Ovary (tissue), 9 donors: ENCODE measurements around the gene KRT39. TPM values are rescaled to one million over a fixed set of nuclear protein-coding genes. Genes with fewer than 3 reads are reported as not detected.

Experiments used
- DNase-seq, 5 donors: peaks; one replicate each; pipeline ENCODE4 v3.0.0-alpha.2; 2019 to 2020
- H3K27ac ChIP-seq, 2 donors: fragments of 200-600 bp; one replicate each; pipeline versions ENCODE4 v1.5.1 to v1.8.0; 2019 to 2022
- H3K27me3 ChIP-seq: fragments of 200-600 bp; one replicate; pipeline ENCODE4 v1.8.0; 2022
- H3K36me3 ChIP-seq: fragments of 200-600 bp; sonication (generic); one replicate; pipeline ENCODE4 v1.5.1; 2019
- H3K4me1 ChIP-seq: one replicate; pipeline ENCODE4 v1.8.1; 2013; ENCODE audit warnings: mild to moderate bottlenecking, moderate library complexity; ENCODE audit not compliant: insufficient read depth
- H3K4me3 ChIP-seq: fragments of 200-600 bp; sonication (generic); one replicate; pipeline ENCODE4 v1.5.1; 2017
- H3K9me3 ChIP-seq, 2 donors: fragments of 200-600 bp in 1 of 2; sonication (generic) in 1 of 2; one replicate each; pipeline versions ENCODE4 v1.5.1 to v1.8.1; 2013 to 2019; ENCODE audit warnings: mild to moderate bottlenecking in 1 of 2, moderate library complexity in 1 of 2
- CTCF ChIP-seq, 3 donors: fragments of 450-650 bp in 2 of 3; fragments of 200-600 bp in 1 of 3; IDR thresholded peaks; one replicate each; pipeline versions ENCODE4 v1.5.1 to v1.8.0; 2016 to 2022; ENCODE audit warnings: antibody characterized with exemption in 3 of 3, mild to moderate bottlenecking in 1 of 3
- EP300 ChIP-seq: sonication (generic); formaldehyde crosslinking; IDR thresholded peaks from one replicate; pipeline ENCODE4 v1.6.1; 2017; ENCODE audit warnings: antibody characterized with exemption
- POLR2A ChIP-seq: fragments of 450-650 bp; IDR thresholded peaks from one replicate; pipeline ENCODE4 v1.6.1; 2017; ENCODE audit warnings: antibody characterized with exemption, mild to moderate bottlenecking, moderate library complexity
- WGBS, 3 donors: extraction: QIAGEN DNeasy Blood & Tissue Kit in 1 of 3; methylation state at CpG; one replicate each; pipeline versions ENCODE4 v1.1.5 to v1.1.7; 2013 to 2017; 5-methylcytosine and 5-hydroxymethylcytosine counted together
- intact Hi-C, 4 donors: fragments of 100-400 bp; cut with DNase I; formaldehyde crosslinking; loops; one replicate each; pipeline versions ENCODE4 v1.11.0 to v1.15.1; 2022 to 2023
- polyA plus RNA-seq, 2 donors: library from polyadenylated mRNA; stranded (reverse); fragments of 200-250 nt in 1 of 2; fragments of 350-450 nt in 1 of 2; fragmentation: Illumina TruSeq in 1 of 2; extraction: RNeasy Lipid Tissue Mini Kit (QIAGEN cat#74804) in 1 of 2; gene quantifications; one replicate each; pipeline ENCODE4 v1.2.3, GENCODE V29; 2013 to 2014
- total RNA-seq, 7 donors: library from RNA; depleted of rRNA in 2 of 7; stranded (reverse); fragments of >200 nt in 2 of 7; fragmentation: NEBNext Ultra II Directional in 3 of 7; extraction: Animal tissue kit (Norgen Biotek cat#: 25700) in 3 of 7; gene quantifications; one replicate each; pipeline versions ENCODE4 v1.1.0 to v1.2.4, GENCODE V29; 2016 to 2023
- donor health status: DM: no; HTN: no; CAD: no; lungs with moderate emphysema.
- donor health status: DM: no; HTN: no; CAD: no.
- donor health status: Bipolar disorder and iron deficiency.
- donor health status: DM: yes; HTN: yes; CAD: no.
- donor health status: DM: no; HTN: no; CAD: no.
- donor health status: DM: yes; HTN: yes; CAD: no.

The KRT39 gene
- total and polyA plus RNA-seq, 9 donors: 0.69 TPM; not detected in 8

GRCh38 chr17:40975516-40975915 is 8.8 kb upstream of the KRT39 start:
- intact Hi-C loops: no loop called here
- Histone ChIP-seq H3K27me3 (no peaks in the 10 kb centered on the region), H3K4me1 (no peaks in the 10 kb centered on the region), H3K4me3 (no peak overlapping the region), H3K36me3 (no peaks in the 10 kb centered on the region), H3K27ac (no peak overlapping the region), H3K9me3 (no peaks in the 10 kb centered on the region)
- TF ChIP-seq EP300: no peak
- no peak for TF ChIP-seq CTCF (IDR thresholded peaks at IDR 0.05)
- no peak for TF ChIP-seq POLR2A
- DNase-seq: no peak

GRCh38 chr17:40974366-40974765 is 7.6 kb upstream of the KRT39 start:
- H3K27me3 ChIP-seq: no peaks in the 10 kb centered on the region
- no peak for DNase-seq
- TF ChIP-seq CTCF (IDR thresholded peaks at IDR 0.05): no peak
- no peak for TF ChIP-seq EP300
- no peak for TF ChIP-seq POLR2A
- H3K4me1 ChIP-seq: no peaks in the 10 kb centered on the region
- WGBS, 3 donors: 69 to 95% (median 88%) methylated on average over 3 of the region's 3 CpGs
- no peaks in the 10 kb centered on the region for H3K9me3 ChIP-seq
- no peaks in the 10 kb centered on the region for H3K36me3 ChIP-seq
- intact Hi-C loops: no loop called here
- H3K4me3 ChIP-seq: no peak overlapping the region
- no peak overlapping the region for H3K27ac ChIP-seq

GRCh38 chr17:40967582-40967981 is 834 bp upstream of the KRT39 start:
- no peaks in the 10 kb centered on the region for H3K36me3 ChIP-seq

GRCh38 chr17:40963838-40964237 is 2.9 kb downstream of the KRT39 start:
- intact Hi-C loops: no loop called here
- Histone ChIP-seq H3K4me3 (no peak overlapping the region), H3K36me3 (no peaks in the 10 kb centered on the region), H3K4me1 (no peaks in the 10 kb centered on the region), H3K27ac (no peak overlapping the region), H3K9me3 (no peaks in the 10 kb centered on the region), H3K27me3 (no peaks in the 10 kb centered on the region)
- TF ChIP-seq POLR2A (no peak), CTCF (IDR thresholded peaks at IDR 0.05) (peak in 1 of 3 donors; percentile 11)
- WGBS, 3 donors: 37 to 48% (median 47%) methylated on average over 1 of the region's 1 CpG
- no peak for DNase-seq

More at GRCh38 chr17:40967582-40967981, 834 bp upstream of the KRT39 start:
- no peak overlapping the region for H3K4me3 ChIP-seq
- intact Hi-C loops: no loop called here
- 82 to 86% (median 85%) methylated on average over 1 of the region's 1 CpG for WGBS, 3 donors
- no peak overlapping the region for H3K27ac ChIP-seq
- TF ChIP-seq POLR2A (no peak), CTCF (IDR thresholded peaks at IDR 0.05) (no peak), EP300 (no peak)
- DNase-seq: no peak
- H3K9me3 ChIP-seq: no peaks in the 10 kb centered on the region
- H3K4me1 ChIP-seq: no peaks in the 10 kb centered on the region
- H3K27me3 ChIP-seq: no peaks in the 10 kb centered on the region
